ENCODE measurements around the gene BDH1.

- TF ChIP-seq CTCF (IDR thresholded peaks at IDR 0.05; ENCODE audit: low read depth, low read length) (no peak), MYC (IDR thresholded peaks at IDR 0.05; ENCODE audit: low read depth, low read length) (no peak)
Observed at GRCh38 chr3:197547306-197548011, 8.3 kb downstream of the BDH1 start.
